Endothelial cell of umbilical vein (primary cell): ENCODE measurements around the gene LBHD2. TPM values are rescaled to one million over a fixed set of nuclear protein-coding genes. Genes with fewer than 3 reads are reported as not detected.

Experiments
- BruUV-seq: library from RNA; stranded (reverse); fragments of 400-500 nt; replicated peaks from 2 replicates; lab custom pipeline; 2021; lab: Mats Ljungman, UMichigan
- CTCF ChIA-PET: fragments of 300-600, 350-600 bp; sonication (Branson Sonifier 250); formaldehyde crosslinking; loops from one replicate; lab custom pipeline; 2021; ENCODE audit warnings: antibody characterized with exemption, inconsistent platforms; lab: Charles Lee
- POLR2A ChIA-PET: fragments of 300-600, 350-600 bp; sonication (Branson Sonifier 250); formaldehyde crosslinking; loops from one replicate; lab custom pipeline; 2021; ENCODE audit warnings: antibody characterized with exemption, inconsistent platforms; lab: Charles Lee
- DNase-seq: peaks from one replicate; pipeline ENCODE4 v3.0.0-alpha.2; 2011; ENCODE audit warnings: low read depth, low spot score
- FAIRE-seq: peaks from 2 replicates; lab custom pipeline; 2011; peaks lifted over from hg19 to GRCh38; lab: Jason Lieb, UNC
- H2AFZ ChIP-seq: 2 replicates; pipeline ENCODE4 v1.6.0; 2012; ENCODE audit warnings: low read depth, low read length, control low read depth, inconsistent platforms
- H3K27ac ChIP-seq: 2 replicates; pipeline ENCODE4 v1.5.1; 2011; ENCODE audit warnings: low read depth, mild to moderate bottlenecking, control low read depth, low read length, moderate library complexity; ENCODE audit not compliant: insufficient read depth
- H3K27me3 ChIP-seq, 2 experiments: 2 replicates each; pipeline versions ENCODE4 v1.6.0 to v1.6.1; 2011; ENCODE audit warnings: low read length in 2 of 2, mixed read lengths in 1 of 2; ENCODE audit not compliant: control insufficient read depth in 2 of 2, insufficient read depth in 2 of 2
- H3K36me3 ChIP-seq, 2 experiments: 2 replicates in 1 of 2; 3 replicates in 1 of 2; pipeline ENCODE4 v1.5.1; 2011; ENCODE audit warnings: low read length in 2 of 2, mild to moderate bottlenecking in 1 of 2, moderate library complexity in 1 of 2; ENCODE audit not compliant: control insufficient read depth in 2 of 2, insufficient read depth in 2 of 2; ENCODE audit errors: extremely low read depth in 1 of 2
- H3K4me1 ChIP-seq: 3 replicates; pipeline ENCODE4 v1.5.1; 2011; ENCODE audit warnings: mild to moderate bottlenecking, low read length; ENCODE audit not compliant: control insufficient read depth, insufficient read depth; ENCODE audit errors: extremely low read depth
- H3K4me2 ChIP-seq: 2 replicates; pipeline ENCODE4 v1.6.1; 2011; ENCODE audit warnings: low read length, control low read depth, mixed read lengths; ENCODE audit not compliant: insufficient read depth
- H3K4me3 ChIP-seq, 3 experiments: fragments of 200-600 bp in 1 of 3; sonication (generic), shearing (Covaris generic) in 1 of 3; replicated peaks in 1 of 3; 2 replicates each; pipeline ENCODE4 v1.5.1; 2011 to 2016; ENCODE audit warnings: control low read depth in 3 of 3, low read length in 3 of 3, mild to moderate bottlenecking in 2 of 3, inconsistent platforms in 1 of 3, low read depth in 1 of 3, moderate library complexity in 1 of 3; ENCODE audit not compliant: insufficient read depth in 1 of 3
- H3K79me2 ChIP-seq: 2 replicates; pipeline ENCODE4 v1.6.0; 2012; ENCODE audit warnings: low read length, inconsistent platforms; ENCODE audit not compliant: control insufficient read depth, insufficient read depth
- H3K9ac ChIP-seq: replicated peaks from 2 replicates; pipeline ENCODE3; 2011; ENCODE audit warnings: low read length, control low read depth; ENCODE audit not compliant: insufficient read depth; ENCODE audit errors: extremely low read depth
- H3K9me1 ChIP-seq: replicated peaks from 3 replicates; pipeline ENCODE4 v1.6.0; 2011; ENCODE audit warnings: mild to moderate bottlenecking, low read length; ENCODE audit not compliant: control insufficient read depth, insufficient read depth; ENCODE audit errors: extremely low read depth
- H3K9me3 ChIP-seq: replicated peaks from 2 replicates; pipeline ENCODE4 v1.5.1; 2012; ENCODE audit warnings: low read length, inconsistent platforms; ENCODE audit not compliant: control insufficient read depth, insufficient read depth
- H4K20me1 ChIP-seq: replicated peaks from 2 replicates; pipeline ENCODE3; 2011; ENCODE audit warnings: mild to moderate bottlenecking, low read length; ENCODE audit not compliant: control insufficient read depth, insufficient read depth; ENCODE audit errors: extremely low read depth
- EZH2 ChIP-seq: IDR thresholded peaks from 2 replicates; pipeline ENCODE4 v1.6.1; 2012; ENCODE audit warnings: borderline replicate concordance, low read depth, mild to moderate bottlenecking, moderate library complexity, low read length, inconsistent platforms; ENCODE audit not compliant: severe bottlenecking
- FOS ChIP-seq: IDR thresholded peaks from 2 replicates; pipeline ENCODE4 v1.6.1; 2011; ENCODE audit warnings: mild to moderate bottlenecking, low read length, moderate library complexity, borderline replicate concordance; ENCODE audit not compliant: insufficient read depth
- dilution Hi-C: fragments of 300-500 bp; cut with MboI; formaldehyde crosslinking; loops from one replicate; pipeline ENCODE4 v1.15.0; 2019; ENCODE audit warnings: low sequenced_read_pairs; ENCODE audit not compliant: extremely low pct_ligation_motif_present
- intact Hi-C: fragments of 100-400 bp; cut with micrococcal nuclease; formaldehyde crosslinking; loops from one replicate; pipeline ENCODE4 v1.10.0; 2022
- polyA plus RNA-seq, 4 experiments: library from polyadenylated mRNA; depleted of rRNA in 3 of 4; stranded (reverse) in 3 of 4; unstranded in 1 of 4; fragments of >200 nt; gene quantifications; 2 replicates each; pipeline versions ENCODE4 v1.2.1 to v1.2.3, GENCODE V29; 2011 to 2012; ENCODE audit warnings: missing spikeins in 1 of 4
- total RNA-seq: library from RNA; stranded (reverse); gene quantifications from 2 replicates; pipeline ENCODE4 v1.2.3, GENCODE V29; 2021

LBHD2 gene
- total and polyA plus RNA-seq, 2 donors (not counting 3 experiments of a cell fraction or from before 2014, with no cell fraction given): not detected

- no peaks in the 10 kb centered on the region for H3K9me1 ChIP-seq
- dilution Hi-C loops (no loop called here), intact Hi-C loops (loop anchor here (5.0 kb wide), 1 partner anchor 285 kb away; the partner anchor contains the start of gene MARK3)
- FAIRE-seq (no peak), DNase-seq (no peak)
- H3K9me3 ChIP-seq: no peaks in the 10 kb centered on the region
- BruUV-seq: no TSS peak
- no peak overlapping the region for H3K27ac ChIP-seq
- ChIA-PET CTCF (interaction anchor here (1.6 to 7.9 kb wide), 5 partner anchors 21 to 189 kb away, joined by 3 to 257 read pairs (median 219); partner anchors contain the start of gene TNFAIP2), POLR2A (interaction anchor here (0.6 kb wide), 1 partner anchor 12 kb away, joined by 4 read pairs; no protein-coding TSS in a partner anchor)
- no peak overlapping the region for H3K4me3 ChIP-seq
- no peaks in the 10 kb centered on the region for H4K20me1 ChIP-seq
- H3K4me2 ChIP-seq: no peak overlapping the region
- no peaks in the 10 kb centered on the region for H3K79me2 ChIP-seq
- no peak overlapping the region for H3K9ac ChIP-seq
- H3K4me1 ChIP-seq: no peaks in the 10 kb centered on the region
- no peaks in the 10 kb centered on the region for H3K36me3 ChIP-seq
- H2AFZ ChIP-seq: no peak overlapping the region
- H3K27me3 ChIP-seq: peaks cover 28 to 29% of the 10 kb centered on the region in 2 experiments
- peak; percentile 7 for TF ChIP-seq EZH2
- TF ChIP-seq FOS: no peak
Observed at GRCh38 chr14:103102689-103103260, 18.8 kb downstream of the LBHD2 start.

GRCh38 chr14:103103461-103104388, 19.7 kb downstream of the LBHD2 start:
- dilution Hi-C loops: no loop called here
- H3K27me3 ChIP-seq: peaks cover 28 to 29% of the 10 kb centered on the region in 2 experiments

More at GRCh38 chr14:103103461-103104388, 19.7 kb downstream of the LBHD2 start:
- intact Hi-C loops: loop anchor here (5.0 kb wide), 1 partner anchor 284 kb away; the partner anchor contains the start of gene MARK3
- H3K36me3 ChIP-seq: no peaks in the 10 kb centered on the region
- TF ChIP-seq EZH2 (peak; percentile 91), FOS (no peak)
- no peak for DNase-seq
- no peaks in the 10 kb centered on the region for H3K9me3 ChIP-seq
- no peak for FAIRE-seq
- no peaks in the 10 kb centered on the region for H3K79me2 ChIP-seq
- no peak overlapping the region for H3K9ac ChIP-seq
- H4K20me1 ChIP-seq: no peaks in the 10 kb centered on the region
- H3K27ac ChIP-seq: no peak overlapping the region
- H3K9me1 ChIP-seq: no peaks in the 10 kb centered on the region
- CTCF ChIA-PET: interaction anchor here (0.6 to 7.9 kb wide), 33 partner anchors 8 to 439 kb away, joined by 3 to 257 read pairs (median 8); partner anchors contain the start of genes CDC42BPB, EXOC3L4, LBHD2 and TNFAIP2
- H3K4me1 ChIP-seq: no peaks in the 10 kb centered on the region
- no TSS peak for BruUV-seq
- H3K4me2 ChIP-seq: no peak overlapping the region
- POLR2A ChIA-PET: interaction anchor here (0.6 kb wide), 1 partner anchor 11 kb away, joined by 4 read pairs; no protein-coding TSS in a partner anchor
- H3K4me3 ChIP-seq: no peak overlapping the region
- no peak overlapping the region for H2AFZ ChIP-seq
